CD1c-positive myeloid dendritic cell (primary cell): ENCODE data around the gene SEC11C.

ENCODE experiments used
- DNase-seq: peaks from one replicate; pipeline ENCODE4 v3.0.0-alpha.2; 2016; ENCODE audit errors: extremely low spot score

The SEC11C gene

GRCh38 chr18:59144483-59144882 lies 4.8 kb downstream of the SEC11C start:
- DNase-seq = no peak

DNA sequence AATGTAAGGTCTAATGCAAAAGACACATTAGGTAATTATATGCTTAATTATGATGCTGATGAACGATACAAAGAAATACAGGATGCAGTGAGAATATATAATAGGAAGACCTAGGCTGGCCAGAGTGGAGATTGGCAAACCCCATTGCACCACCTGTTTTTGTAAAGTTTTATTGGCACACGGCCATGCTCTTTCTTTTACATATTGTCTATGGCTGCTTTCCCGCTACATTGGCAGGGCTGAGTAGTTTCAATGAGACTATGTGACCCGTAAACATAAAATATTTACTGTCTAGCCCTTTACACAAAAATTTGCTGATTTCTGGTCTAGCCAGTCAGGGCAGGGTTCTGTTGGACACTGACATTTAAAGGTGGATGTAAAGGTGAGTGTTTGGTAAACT lies 5.4 kb downstream of the SEC11C start:
- no peak for DNase-seq

DNA sequence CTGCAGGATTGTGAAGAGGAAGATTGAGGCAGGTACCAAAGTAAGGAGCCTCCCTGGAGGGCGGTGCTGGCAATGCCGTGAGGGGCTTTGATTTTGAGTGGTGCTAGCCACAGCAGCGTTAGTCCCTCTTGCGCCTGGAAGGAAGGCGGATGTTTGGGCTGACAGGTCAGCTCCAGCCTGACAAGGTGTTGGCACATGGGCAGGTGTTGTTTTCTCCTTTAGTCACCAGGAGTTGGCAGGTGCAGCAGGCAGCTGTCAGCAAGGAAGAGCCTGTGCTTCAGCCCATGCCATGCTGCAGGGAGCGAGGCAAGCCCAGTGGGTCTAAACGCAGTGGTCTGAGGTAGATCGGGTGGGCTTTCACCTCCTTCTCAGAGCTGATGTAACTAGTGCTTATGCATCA lies 8.5 kb downstream of the SEC11C start:
- no peak for DNase-seq

DNA sequence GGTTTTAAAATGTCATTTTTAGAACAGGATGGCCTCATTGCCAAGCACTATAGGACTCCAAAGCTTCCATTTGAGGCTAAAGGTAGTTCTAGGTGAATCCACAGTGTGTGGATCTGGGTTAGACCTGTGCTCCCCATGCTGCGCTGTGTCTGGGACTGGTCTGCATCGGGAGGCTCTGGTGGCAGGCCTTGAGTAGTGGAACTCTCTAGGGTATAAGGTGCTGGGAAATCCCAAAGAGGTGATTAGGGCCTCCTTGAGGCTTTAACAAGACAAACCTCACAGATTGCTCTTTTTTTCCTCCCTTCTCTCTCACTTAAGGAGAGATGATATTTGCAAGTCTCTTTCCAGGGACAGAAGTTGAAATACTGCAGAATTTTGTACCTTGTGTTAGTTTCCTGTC lies 9.3 kb downstream of the SEC11C start:
- DNase-seq = no peak

DNA sequence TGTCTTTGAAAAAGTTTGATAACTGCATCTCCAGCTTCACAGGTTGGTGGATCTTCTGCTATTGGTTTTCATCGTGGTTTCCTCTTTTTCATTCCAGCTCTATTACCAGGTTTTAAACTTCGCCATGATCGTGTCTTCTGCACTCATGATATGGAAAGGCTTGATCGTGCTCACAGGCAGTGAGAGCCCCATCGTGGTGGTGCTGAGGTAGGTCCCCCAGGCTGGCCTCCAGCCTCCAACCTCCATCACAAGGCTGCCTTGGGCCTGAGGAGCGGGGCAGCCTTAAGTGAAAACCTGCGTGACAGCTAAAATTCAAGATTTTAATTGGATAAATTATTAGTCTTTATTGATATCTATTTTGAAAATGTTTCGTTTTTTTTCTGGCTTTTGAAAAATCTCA lies 9.7 kb downstream of the SEC11C start:
- no peak for DNase-seq

GRCh38 chr18:59150236-59150635 lies 10.6 kb downstream of the SEC11C start:
- DNase-seq = no peak

DNA sequence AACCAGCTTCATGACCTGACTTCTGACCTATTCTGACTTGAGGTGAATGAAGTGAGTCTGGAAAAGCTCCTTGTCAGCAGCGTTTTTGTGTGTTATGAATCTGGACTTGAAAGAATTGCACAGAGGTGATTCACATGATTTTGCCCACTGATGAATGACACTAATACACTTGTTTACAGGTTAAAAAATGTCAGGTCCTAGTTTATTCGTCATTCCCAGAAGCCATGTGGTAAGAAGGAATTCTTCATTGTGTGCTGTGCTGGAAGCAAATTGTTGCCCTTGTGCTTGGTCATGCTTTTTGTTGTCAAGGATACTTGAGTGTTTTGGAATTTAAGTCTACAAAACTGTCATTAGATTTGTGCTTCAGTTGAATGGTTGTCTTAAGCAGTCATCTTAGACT lies 15.5 kb downstream of the SEC11C start:
- no peak for DNase-seq

DNA sequence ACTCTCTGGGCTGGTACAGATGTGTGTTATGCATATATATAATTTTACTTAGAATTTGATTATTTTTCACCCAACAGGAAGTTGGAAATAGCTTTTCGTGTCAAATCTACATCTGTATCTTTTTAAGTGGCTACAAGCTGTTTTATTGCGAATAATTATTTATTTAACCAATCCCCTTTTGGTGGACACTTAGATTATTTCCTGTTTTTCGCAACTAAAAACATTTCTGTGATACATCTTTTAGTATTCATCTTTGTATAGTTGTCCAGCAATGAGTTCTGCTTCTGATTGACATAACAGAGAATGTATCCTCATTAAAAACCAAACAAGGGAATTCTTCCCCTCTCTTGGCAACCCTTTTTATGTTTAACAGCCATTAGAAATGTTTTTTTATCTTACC lies 16.6 kb downstream of the SEC11C start:
- DNase-seq = no peak

GRCh38 chr18:59159265-59159664 lies 19.6 kb downstream of the SEC11C start:
- DNase-seq = no peak

DNA sequence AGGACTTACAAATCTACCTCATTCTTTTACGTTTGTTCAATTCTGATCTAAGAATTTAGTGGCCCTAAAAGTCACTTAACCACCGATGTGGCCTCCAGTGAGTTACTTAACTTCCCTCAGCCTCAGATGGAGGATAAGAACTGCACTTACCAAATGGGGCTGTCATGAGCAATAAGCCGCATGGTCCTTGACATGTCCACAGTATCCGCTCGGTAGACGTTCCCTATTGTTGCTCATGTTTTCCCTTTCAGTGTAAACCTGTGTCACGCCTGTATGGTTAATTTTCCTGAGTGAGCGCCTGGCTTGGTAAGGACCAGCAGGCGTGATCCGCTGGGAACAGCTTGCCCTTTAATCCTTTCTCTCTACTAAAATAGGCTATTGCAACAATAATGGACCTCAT lies 20.3 kb downstream of the SEC11C start:
- DNase-seq = no peak

DNA sequence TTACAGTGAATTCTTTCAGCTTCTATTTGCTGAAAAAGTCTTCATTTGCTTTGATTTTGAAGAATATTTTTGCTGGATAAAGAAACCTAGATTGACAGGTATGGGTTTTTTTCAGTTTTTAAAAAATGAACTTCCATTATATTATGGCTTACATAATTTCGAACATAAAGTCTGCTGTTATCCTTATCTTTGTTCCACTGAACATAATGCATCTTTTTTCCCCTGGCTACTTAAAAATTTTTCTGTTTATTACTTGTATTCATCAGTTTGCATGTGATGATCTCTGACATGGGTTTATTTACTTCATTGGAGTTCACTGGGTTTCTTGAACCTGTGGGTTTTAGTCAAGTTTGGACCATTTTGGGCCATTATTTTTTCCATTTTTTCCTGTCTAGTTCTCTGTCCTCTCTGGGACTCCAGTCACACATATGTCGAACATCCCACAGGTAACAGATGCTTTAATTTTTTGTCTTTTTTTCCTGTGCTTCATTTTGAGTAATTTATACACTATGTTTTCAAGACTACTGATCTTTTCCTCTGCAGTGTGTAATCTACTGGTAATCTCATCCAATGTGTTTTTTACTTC lies 33.1 kb downstream of the SEC11C start:
- no peak for DNase-seq

GRCh38 chr18:59177485-59177884 lies 37.8 kb downstream of the SEC11C start:
- DNase-seq = no peak

GRCh38 chr18:59180150-59180845 lies 40.6 kb downstream of the SEC11C start:
- no peak for DNase-seq

GRCh38 chr18:59182673-59183072 lies 43.0 kb downstream of the SEC11C start:
- no peak for DNase-seq

DNA sequence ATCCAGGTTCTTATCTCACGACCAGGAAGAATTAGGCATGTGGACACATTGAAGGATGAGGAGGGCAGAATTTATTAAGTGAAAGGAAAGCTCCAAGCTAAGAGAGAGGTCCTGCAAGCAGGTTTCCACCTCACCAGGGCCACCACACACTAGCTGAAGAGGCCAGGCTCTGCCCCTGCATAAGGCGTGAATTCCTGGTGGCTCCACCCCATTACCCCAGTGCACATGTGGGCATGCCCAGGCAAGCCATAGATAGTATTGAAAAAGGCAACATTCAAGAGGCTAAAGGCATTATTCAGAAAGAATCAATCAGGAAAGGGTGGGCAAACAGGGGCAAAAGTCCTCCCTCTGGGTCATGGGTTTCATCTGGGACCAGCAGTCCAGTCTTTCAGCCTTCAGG lies 49.3 kb downstream of the SEC11C start:
- no peak for DNase-seq

- no peak for DNase-seq
Measured at GRCh38 chr18:59189746-59190145, 50.1 kb downstream of the SEC11C start.

DNA sequence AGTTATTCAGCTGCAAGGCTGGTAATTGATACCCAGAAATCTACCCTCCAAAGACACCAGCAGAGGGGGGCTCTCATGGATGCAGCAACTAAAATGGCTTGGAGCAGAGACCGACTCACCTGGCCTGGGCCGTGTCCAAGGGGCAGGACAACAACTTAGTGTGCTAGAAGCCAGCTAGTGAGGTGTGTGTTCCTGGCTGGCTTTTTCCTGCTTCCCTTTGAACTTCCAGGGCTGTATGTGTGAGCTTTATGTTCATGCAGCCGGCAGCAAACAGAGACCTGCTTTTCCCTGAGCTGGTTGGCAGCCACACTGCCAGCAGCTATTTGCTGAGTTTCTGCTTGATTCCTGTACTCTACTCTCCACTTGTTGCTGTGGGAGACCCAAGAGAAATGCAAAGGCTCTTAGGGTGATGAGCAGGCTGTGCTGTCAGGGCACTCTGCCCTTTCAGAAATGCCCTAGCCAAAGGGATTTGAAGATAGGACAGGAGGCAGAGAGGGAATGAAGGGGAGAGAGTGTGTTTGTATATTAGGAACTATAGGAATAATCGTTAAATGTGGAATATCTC lies 56.6 kb downstream of the SEC11C start:
- no peak for DNase-seq

GRCh38 chr18:59197636-59198035 lies 58.0 kb downstream of the SEC11C start:
- no peak for DNase-seq

DNA sequence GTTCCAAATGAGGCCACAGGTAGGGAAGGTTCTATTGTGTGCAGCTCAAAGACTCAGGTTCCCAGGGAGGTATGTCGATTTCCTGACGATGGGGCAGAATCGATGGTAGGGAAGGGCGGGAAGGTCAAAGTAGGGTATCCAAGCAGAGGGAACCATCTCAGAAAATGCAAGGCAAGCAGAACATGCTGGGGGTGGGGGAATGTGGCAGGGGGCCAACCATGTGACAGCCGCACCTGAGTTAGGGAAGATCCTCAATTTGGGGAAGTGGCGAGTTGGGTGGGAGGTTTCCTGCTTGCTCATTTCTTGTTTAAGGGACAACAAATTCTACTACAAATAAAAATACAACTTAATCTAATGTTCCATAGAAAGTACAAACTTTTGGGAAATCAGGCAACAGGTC lies 58.5 kb downstream of the SEC11C start:
- no peak for DNase-seq

DNA sequence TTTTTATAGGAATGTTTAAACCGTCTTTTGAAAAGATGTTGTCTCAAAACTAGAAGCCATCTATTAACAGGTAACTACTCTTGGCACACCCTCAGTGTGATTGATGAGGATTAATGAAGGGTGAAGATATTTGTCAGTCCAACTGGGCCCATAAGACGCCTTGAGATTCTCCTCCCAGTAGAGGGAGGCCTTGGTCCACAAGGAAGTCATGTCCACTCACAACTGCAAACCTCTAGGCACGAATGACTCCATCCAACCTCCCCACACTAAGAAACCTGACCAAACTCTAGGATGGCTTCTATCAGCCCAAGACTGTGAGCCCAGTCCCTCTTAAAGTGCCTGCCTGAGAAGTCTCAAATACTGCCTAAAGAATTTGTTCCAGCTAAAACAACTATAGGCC lies 61.1 kb downstream of the SEC11C start:
- DNase-seq = no peak

GRCh38 chr18:59202258-59202820 lies 62.7 kb downstream of the SEC11C start:
- no peak for DNase-seq

- DNase-seq = no peak
Measured at GRCh38 chr18:59207506-59207905, 67.8 kb downstream of the SEC11C start.
